ENCODE measurements around the gene CHST8.
A peak's percentile ranks its signal among the peaks of the same experiment; 100 is the strongest.
"Not testable (repeated sequence)": the region's sequence is repeated elsewhere in the genome, so short reads cannot be mapped to it uniquely, and the experiment has no call there.

The CHST8 gene

DNA sequence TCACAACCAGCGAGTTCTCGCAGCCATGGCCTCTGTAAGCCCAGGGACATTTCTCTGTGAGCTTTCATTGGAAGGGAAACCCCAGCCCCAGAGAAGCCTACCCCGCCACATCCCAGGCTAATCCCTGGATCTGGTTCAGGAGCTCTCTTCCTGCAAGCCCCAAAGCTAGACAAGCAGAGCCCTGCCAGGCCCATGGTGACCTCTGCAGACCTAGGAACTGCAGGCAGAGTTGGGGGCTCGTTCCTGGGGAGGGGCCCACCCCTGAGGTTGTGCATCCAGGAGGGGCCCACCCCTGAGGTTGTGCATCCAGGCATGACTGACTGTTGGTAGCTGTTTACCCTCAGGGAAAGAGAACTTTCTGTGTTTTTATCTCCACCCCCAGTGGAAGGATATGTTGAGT lies 196.7 kb downstream of the CHST8 start:
- no peak for DNase-seq

DNA sequence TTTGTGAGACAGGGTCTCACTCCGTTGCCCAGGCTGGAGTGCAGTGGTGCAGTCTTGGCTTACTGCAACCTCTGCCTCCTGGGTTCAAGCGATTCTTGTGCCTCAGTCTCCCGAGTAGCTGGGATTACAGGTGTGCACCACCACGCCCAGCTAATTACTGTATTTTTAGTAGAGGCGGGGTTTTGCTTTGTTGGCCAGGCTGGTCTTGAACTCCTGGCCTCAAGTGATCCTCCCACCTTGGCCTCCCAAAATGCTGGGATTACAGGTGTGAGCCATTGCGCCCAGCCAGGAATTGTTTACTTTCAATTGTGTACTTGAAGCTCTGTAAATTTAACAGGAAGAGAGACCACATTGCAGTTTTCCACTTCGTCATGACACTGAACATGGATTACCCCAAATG lies 197.3 kb downstream of the CHST8 start:
- not testable (repeated sequence) for DNase-seq

DNA sequence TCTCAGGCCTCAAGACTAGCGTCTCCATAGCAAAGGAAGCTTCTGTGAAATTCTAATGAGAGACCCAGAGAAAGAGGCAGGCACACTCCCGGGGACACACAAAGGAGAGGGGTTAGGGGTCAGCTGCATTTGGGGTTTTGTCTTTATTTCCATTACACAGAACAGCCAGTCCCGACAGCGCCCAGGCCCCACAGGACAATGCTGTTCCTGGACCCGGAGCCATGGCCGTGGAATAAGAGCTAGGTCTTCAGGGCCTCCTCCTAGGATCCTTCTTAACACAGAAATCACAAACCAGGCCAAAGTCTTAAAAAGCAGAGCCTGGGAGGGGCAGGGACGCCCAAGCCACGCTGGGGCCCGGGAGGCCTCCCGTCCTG lies 197.7 kb downstream of the CHST8 start:
- peak; percentile 21 for DNase-seq

DNA sequence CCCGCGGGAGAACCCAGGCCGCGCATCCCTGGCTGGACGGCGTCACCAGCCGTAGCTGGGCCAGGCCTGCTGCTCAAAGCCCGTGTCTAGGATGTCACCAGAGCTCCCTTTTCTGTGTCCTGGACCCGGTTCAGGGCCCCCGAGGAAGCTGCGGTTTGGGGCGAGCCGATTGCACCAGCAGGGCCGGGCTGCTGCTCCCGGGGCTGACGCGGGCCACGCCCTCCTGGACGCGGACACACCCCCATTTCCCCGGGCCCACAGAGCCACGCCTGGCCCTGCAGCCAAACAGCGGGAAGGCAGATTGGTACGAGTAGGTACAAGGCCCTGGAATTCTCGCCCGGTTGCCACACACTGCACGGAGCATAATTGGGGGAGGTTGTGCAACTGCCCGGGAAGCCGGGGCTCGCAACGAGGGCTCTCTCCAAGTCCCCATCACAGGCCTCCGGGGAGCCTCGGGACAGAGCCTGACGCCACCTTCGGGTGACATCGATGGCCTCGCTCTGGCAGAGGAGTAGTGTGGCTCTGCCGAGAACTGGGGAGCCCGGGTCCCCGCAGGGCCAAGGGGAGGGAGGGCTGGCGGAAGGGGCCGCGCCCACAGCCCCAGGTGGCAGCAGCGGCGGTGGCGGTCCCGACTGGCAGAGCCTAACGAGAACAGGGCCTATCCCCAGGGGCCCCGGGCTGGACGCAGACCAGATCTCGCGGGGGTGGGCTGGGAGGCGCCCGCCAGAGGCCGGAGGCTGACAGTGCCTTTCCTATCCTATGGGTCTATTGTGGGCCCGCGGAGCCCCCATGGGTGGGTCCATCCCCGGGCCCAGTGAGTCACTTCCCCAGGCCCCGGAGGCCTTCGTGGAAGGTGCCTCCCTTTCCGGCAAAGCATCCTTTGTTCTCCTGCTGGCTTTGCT lies 198.4 kb downstream of the CHST8 start:
- DNase-seq = peak; percentile 88

DNA sequence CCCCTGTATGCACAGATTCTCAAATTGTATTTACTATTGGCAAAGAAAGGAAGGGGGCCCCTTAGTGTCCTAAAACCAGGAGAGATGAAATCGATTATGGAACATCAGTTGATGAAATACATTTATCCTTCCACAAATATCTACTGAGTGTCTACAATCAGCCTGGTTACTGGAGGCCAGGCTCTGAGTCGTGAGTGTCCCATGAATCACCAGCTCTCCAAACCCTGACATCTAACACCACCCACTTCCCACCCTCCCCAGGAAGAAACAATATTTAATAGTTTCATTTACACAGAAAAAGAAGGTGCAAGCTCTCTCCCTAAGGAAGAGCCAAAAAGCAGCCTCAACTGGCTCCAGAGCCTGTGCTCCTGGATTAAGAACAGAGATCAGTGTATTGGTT lies 200.1 kb downstream of the CHST8 start:
- DNase-seq = no peak

All from GF-D8 (cell line).